ENCODE data around the gene NPAS4.

DNA sequence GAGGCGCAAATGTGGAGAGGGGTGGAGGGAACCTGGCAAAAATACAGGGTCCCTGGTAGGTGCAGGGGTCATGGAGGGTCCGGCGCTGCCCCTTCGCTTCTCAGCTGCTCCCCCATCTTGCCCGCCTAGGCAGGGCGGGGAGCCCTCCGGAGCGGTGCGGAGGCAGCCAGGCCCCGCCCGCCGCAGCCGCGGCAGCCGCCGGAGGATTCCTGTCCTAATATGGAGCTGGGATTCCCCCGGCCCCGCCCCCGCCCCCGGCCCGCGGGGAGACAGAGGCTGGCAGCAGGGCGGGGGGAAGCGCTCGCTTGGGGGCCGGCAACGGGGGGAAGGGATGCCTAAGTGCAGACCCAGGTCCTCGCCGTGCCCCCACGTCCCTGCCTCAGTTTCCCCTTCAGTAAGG, 1.0 kb upstream of the NPAS4 start:
- TF ChIP-seq, protein P1, sequence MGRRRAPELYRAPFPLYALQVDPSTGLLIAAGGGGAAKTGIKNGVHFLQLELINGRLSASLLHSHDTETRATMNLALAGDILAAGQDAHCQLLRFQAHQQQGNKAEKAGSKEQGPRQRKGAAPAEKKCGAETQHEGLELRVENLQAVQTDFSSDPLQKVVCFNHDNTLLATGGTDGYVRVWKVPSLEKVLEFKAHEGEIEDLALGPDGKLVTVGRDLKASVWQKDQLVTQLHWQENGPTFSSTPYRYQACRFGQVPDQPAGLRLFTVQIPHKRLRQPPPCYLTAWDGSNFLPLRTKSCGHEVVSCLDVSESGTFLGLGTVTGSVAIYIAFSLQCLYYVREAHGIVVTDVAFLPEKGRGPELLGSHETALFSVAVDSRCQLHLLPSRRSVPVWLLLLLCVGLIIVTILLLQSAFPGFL (CRISPR knock-in tag; IDR thresholded peaks at IDR 0.05; ENCODE audit: borderline replicate concordance), result no peak
- TF ChIP-seq ELF4 (CRISPR knock-in tag; IDR thresholded peaks at IDR 0.05; ENCODE audit: low read depth) (no peak), ZNF121 (CRISPR knock-in tag; IDR thresholded peaks at IDR 0.05) (no peak), JAZF1 (CRISPR knock-in tag; IDR thresholded peaks at IDR 0.05) (no peak), ZNF281 (CRISPR knock-in tag; IDR thresholded peaks at IDR 0.05) (no peak), FOXP1 (CRISPR knock-in tag; IDR thresholded peaks at IDR 0.05; ENCODE audit: borderline replicate concordance) (no peak), ATF1 (CRISPR knock-in tag; IDR thresholded peaks at IDR 0.05) (no peak), HMGA2 (CRISPR knock-in tag; IDR thresholded peaks at IDR 0.05) (no peak), CTCF (IDR thresholded peaks at IDR 0.05) (no peak), FOXP4 (CRISPR knock-in tag; IDR thresholded peaks at IDR 0.05) (no peak), FOXK1 (CRISPR knock-in tag; IDR thresholded peaks at IDR 0.05) (no peak), ETV6 (CRISPR knock-in tag; IDR thresholded peaks at IDR 0.05) (no peak)
